Activated CD8-positive, alpha-beta T cell treated with anti-CD3 and anti-CD28 coated beads, Interleukin-2, amount 10 ng/mL, durations not matched to agents 7 days and 5 days (primary cell): ENCODE data around the gene TMED7. TPM values are rescaled to one million over a fixed set of nuclear protein-coding genes. Genes with fewer than 3 reads are reported as not detected.

ENCODE experiments used
- ATAC-seq: fragments of 150-1000 bp; cut with Tn5 transposase; one replicate; pipeline ENCODE4 v1.10.0; 2021; ENCODE audit warnings: moderate library complexity
- CTCF ChIA-PET: fragments of 350-600 bp; sonication (Branson Sonifier 250); formaldehyde crosslinking; loops from one replicate; lab custom pipeline; 2021; ENCODE audit warnings: antibody characterized with exemption; lab: Charles Lee
- POLR2A ChIA-PET: fragments of 350-600 bp; sonication (Branson Sonifier 250); formaldehyde crosslinking; loops from one replicate; lab custom pipeline; 2021; ENCODE audit warnings: antibody characterized with exemption; lab: Charles Lee
- DNase-seq: peaks from one replicate; pipeline ENCODE4 v3.0.0-alpha.2; 2020
- H3K27ac Mint-ChIP-seq: one replicate; pipeline ENCODE4 v1.8.0; 2021; ENCODE audit warnings: mild to moderate bottlenecking, mixed read lengths
- H3K27me3 Mint-ChIP-seq: one replicate; pipeline ENCODE4 v1.8.0; 2021; ENCODE audit warnings: low read depth, mixed read lengths
- H3K36me3 Mint-ChIP-seq: one replicate; pipeline ENCODE4 v1.8.0; 2021; ENCODE audit warnings: low read depth, mixed read lengths
- H3K4me1 Mint-ChIP-seq: one replicate; pipeline ENCODE4 v1.8.0; 2021; ENCODE audit warnings: low read depth, mixed read lengths
- H3K4me3 Mint-ChIP-seq: one replicate; pipeline ENCODE4 v1.8.0; 2021; ENCODE audit warnings: mild to moderate bottlenecking, mixed read lengths
- H3K9me3 Mint-ChIP-seq: one replicate; pipeline ENCODE4 v1.8.0; 2022; ENCODE audit warnings: mixed read lengths; ENCODE audit not compliant: insufficient read depth
- total RNA-seq, 2 experiments: library from RNA; stranded (reverse); gene quantifications; one replicate each; pipeline ENCODE4 v1.2.3, GENCODE V29; 2021

The TMED7 gene
- total RNA-seq, 2 experiments from 2014 or later: 40.5 to 48.9 TPM

- Mint-ChIP-seq H3K36me3 (no peaks in the 10 kb centered on the region), H3K27me3 (peaks cover 4% of the 10 kb centered on the region), H3K9me3 (no peaks in the 10 kb centered on the region), H3K4me3 (no peak overlapping the region), H3K4me1 (no peaks in the 10 kb centered on the region), H3K27ac (no peak overlapping the region)
- ChIA-PET POLR2A (no interaction called here), CTCF (no interaction called here)
- DNase-seq: no peak
- ATAC-seq: no peak
These were observed 47.2 kb downstream of the TMED7 start for GRCh38 chr5:115578657-115579056.

- DNase-seq: no peak
- Mint-ChIP-seq H3K4me3 (no peak overlapping the region), H3K27ac (no peak overlapping the region), H3K4me1 (no peaks in the 10 kb centered on the region), H3K9me3 (no peaks in the 10 kb centered on the region), H3K36me3 (no peaks in the 10 kb centered on the region), H3K27me3 (peaks cover 8% of the 10 kb centered on the region)
- ChIA-PET CTCF (interaction anchor here (1.5 to 6.6 kb wide), 2 partner anchors 16 to 268 kb away, joined by 3 to 96 read pairs; no protein-coding TSS in a partner anchor), POLR2A (no interaction called here)
- ATAC-seq: no peak
These were observed 48.1 kb downstream of the TMED7 start for GRCh38 chr5:115577741-115578140.

GRCh38 chr5:115577329-115577728 lies 48.5 kb downstream of the TMED7 start:
- Mint-ChIP-seq H3K9me3 (no peaks in the 10 kb centered on the region), H3K4me3 (no peak overlapping the region), H3K36me3 (no peaks in the 10 kb centered on the region), H3K27me3 (peaks cover 13% of the 10 kb centered on the region), H3K27ac (no peak overlapping the region), H3K4me1 (no peaks in the 10 kb centered on the region)
- DNase-seq (no peak), ATAC-seq (no peak)
- CTCF ChIA-PET: interaction anchor here (1.5 to 6.6 kb wide), 2 partner anchors 15 to 268 kb away, joined by 3 to 96 read pairs; no protein-coding TSS in a partner anchor
- POLR2A ChIA-PET: no interaction called here

GRCh38 chr5:115575167-115576070 lies 50.4 kb downstream of the TMED7 start:
- H3K9me3 Mint-ChIP-seq: no peaks in the 10 kb centered on the region
- no peak overlapping the region for H3K27ac Mint-ChIP-seq
- CTCF ChIA-PET: interaction anchor here (0.6 to 6.6 kb wide), 21 partner anchors 8 to 1985 kb away, joined by 3 to 96 read pairs (median 3); partner anchors contain the start of gene FEM1C
- DNase-seq (no peak), ATAC-seq (no peak)
- no peaks in the 10 kb centered on the region for H3K4me1 Mint-ChIP-seq
- no peaks in the 10 kb centered on the region for H3K36me3 Mint-ChIP-seq
- no peak overlapping the region for H3K4me3 Mint-ChIP-seq
- peaks cover 18% of the 10 kb centered on the region for H3K27me3 Mint-ChIP-seq
- POLR2A ChIA-PET: interaction anchor here (0.6 to 1.4 kb wide), 2 partner anchors 31 to 503 kb away, joined by 3 to 5 read pairs; partner anchors contain the start of gene FEM1C

GRCh38 chr5:115573133-115573532 lies 52.7 kb downstream of the TMED7 start:
- no peaks in the 10 kb centered on the region for H3K9me3 Mint-ChIP-seq
- ChIA-PET CTCF (interaction anchor here (6.6 kb wide), 1 partner anchor 263 kb away, joined by 96 read pairs; no protein-coding TSS in a partner anchor), POLR2A (no interaction called here)
- H3K4me1 Mint-ChIP-seq: no peaks in the 10 kb centered on the region
- H3K27ac Mint-ChIP-seq: no peak overlapping the region
- H3K4me3 Mint-ChIP-seq: no peak overlapping the region
- no peak for DNase-seq
- H3K27me3 Mint-ChIP-seq: peaks cover 18% of the 10 kb centered on the region
- H3K36me3 Mint-ChIP-seq: no peaks in the 10 kb centered on the region
- no peak for ATAC-seq

- POLR2A ChIA-PET: no interaction called here
- Mint-ChIP-seq H3K36me3 (no peaks in the 10 kb centered on the region), H3K4me3 (no peak overlapping the region), H3K27ac (no peak overlapping the region), H3K27me3 (peaks cover 21% of the 10 kb centered on the region), H3K9me3 (no peaks in the 10 kb centered on the region), H3K4me1 (no peaks in the 10 kb centered on the region)
- ATAC-seq: no peak
- CTCF ChIA-PET: interaction anchor here (1.7 to 6.6 kb wide), 2 partner anchors 259 to 262 kb away, joined by 4 to 96 read pairs; no protein-coding TSS in a partner anchor
- DNase-seq: no peak
These were observed 54.4 kb downstream of the TMED7 start for GRCh38 chr5:115571441-115571878.

GRCh38 chr5:115568668-115569067 lies 57.2 kb downstream of the TMED7 start:
- ChIA-PET POLR2A (no interaction called here), CTCF (interaction anchor here (1.4 kb wide), 1 partner anchor 260 kb away, joined by 4 read pairs; no protein-coding TSS in a partner anchor)
- no peak for DNase-seq
- H3K27me3 Mint-ChIP-seq: peaks cover 22% of the 10 kb centered on the region
- H3K9me3 Mint-ChIP-seq: no peaks in the 10 kb centered on the region
- H3K4me3 Mint-ChIP-seq: no peak overlapping the region
- ATAC-seq: no peak
- no peak overlapping the region for H3K27ac Mint-ChIP-seq
- H3K36me3 Mint-ChIP-seq: no peaks in the 10 kb centered on the region
- H3K4me1 Mint-ChIP-seq: no peaks in the 10 kb centered on the region

- DNase-seq: no peak
- Mint-ChIP-seq H3K9me3 (no peaks in the 10 kb centered on the region), H3K4me1 (no peaks in the 10 kb centered on the region), H3K27ac (no peak overlapping the region), H3K4me3 (no peak overlapping the region), H3K36me3 (no peaks in the 10 kb centered on the region), H3K27me3 (peaks cover 20% of the 10 kb centered on the region)
- CTCF ChIA-PET: no interaction called here
- POLR2A ChIA-PET: no interaction called here
- no peak for ATAC-seq
These were observed 60.6 kb downstream of the TMED7 start for GRCh38 chr5:115565233-115565632.

Other genes with a start within 250 kb of the TMED7 start
- gene FEM1C, start 81.3 kb downstream of the TMED7 start, total RNA-seq: 10 to 100 TPM; 13.6 to 15.0 TPM
- gene TICAM2, start 23.6 kb downstream of the TMED7 start, total RNA-seq: under 1 TPM; 0.47 to 0.55 TPM
- gene CDO1, start 190.6 kb upstream of the TMED7 start, total RNA-seq: under 1 TPM in 1 of 2 experiments, not detected in 1; 0.40 TPM
- gene ATG12, start 215.5 kb upstream of the TMED7 start, total RNA-seq: 10 to 100 TPM; 35.9 to 43.9 TPM
- 10 to 100 TPM; 76.6 to 78.3 TPM for gene AP3S1, start 215.9 kb upstream of the TMED7 start, total RNA-seq